ENCODE data around the gene PDXP.

GRCh38 chr22:37708580-37709444 is 50.3 kb downstream of the PDXP start:
- TF ChIP-seq CTCF (optimal IDR thresholded peaks at IDR 0.05 in 1 of 3, IDR thresholded peaks at IDR 0.05 in 1 of 3, conservative IDR thresholded peaks at IDR 0.05 in 1 of 3; ENCODE audit: extremely low read depth in 1 of 3, insufficient read depth in 2 of 3, low read length in 3 of 3) (no peak), EZH2 (IDR thresholded peaks at IDR 0.05; ENCODE audit: low read length) (no peak)

All from keratinocyte (primary cell).